Endothelial cell of umbilical vein (primary cell): ENCODE measurements around the gene CELSR1. TPM values are rescaled to one million over a fixed set of nuclear protein-coding genes. Genes with fewer than 3 reads are reported as not detected.

Experiments used
- BruUV-seq: library from RNA; stranded (reverse); fragments of 400-500 nt; replicated peaks from 2 replicates; lab custom pipeline; 2021; lab: Mats Ljungman, UMichigan
- CTCF ChIA-PET: fragments of 300-600, 350-600 bp; sonication (Branson Sonifier 250); formaldehyde crosslinking; loops from one replicate; lab custom pipeline; 2021; ENCODE audit warnings: antibody characterized with exemption, inconsistent platforms; lab: Charles Lee
- POLR2A ChIA-PET: fragments of 300-600, 350-600 bp; sonication (Branson Sonifier 250); formaldehyde crosslinking; loops from one replicate; lab custom pipeline; 2021; ENCODE audit warnings: antibody characterized with exemption, inconsistent platforms; lab: Charles Lee
- DNase-seq: peaks from one replicate; pipeline ENCODE4 v3.0.0-alpha.2; 2011; ENCODE audit warnings: low read depth, low spot score
- FAIRE-seq: peaks from 2 replicates; lab custom pipeline; 2011; peaks lifted over from hg19 to GRCh38; lab: Jason Lieb, UNC
- H2AFZ ChIP-seq: 2 replicates; pipeline ENCODE4 v1.6.0; 2012; ENCODE audit warnings: low read depth, low read length, control low read depth, inconsistent platforms
- H3K27ac ChIP-seq: 2 replicates; pipeline ENCODE4 v1.5.1; 2011; ENCODE audit warnings: low read depth, mild to moderate bottlenecking, control low read depth, low read length, moderate library complexity; ENCODE audit not compliant: insufficient read depth
- H3K27me3 ChIP-seq, 2 experiments: 2 replicates each; pipeline versions ENCODE4 v1.6.0 to v1.6.1; 2011; ENCODE audit warnings: low read length in 2 of 2, mixed read lengths in 1 of 2; ENCODE audit not compliant: control insufficient read depth in 2 of 2, insufficient read depth in 2 of 2
- H3K36me3 ChIP-seq, 2 experiments: 2 replicates in 1 of 2; 3 replicates in 1 of 2; pipeline ENCODE4 v1.5.1; 2011; ENCODE audit warnings: low read length in 2 of 2, mild to moderate bottlenecking in 1 of 2, moderate library complexity in 1 of 2; ENCODE audit not compliant: control insufficient read depth in 2 of 2, insufficient read depth in 2 of 2; ENCODE audit errors: extremely low read depth in 1 of 2
- H3K4me1 ChIP-seq: 3 replicates; pipeline ENCODE4 v1.5.1; 2011; ENCODE audit warnings: mild to moderate bottlenecking, low read length; ENCODE audit not compliant: control insufficient read depth, insufficient read depth; ENCODE audit errors: extremely low read depth
- H3K4me2 ChIP-seq: 2 replicates; pipeline ENCODE4 v1.6.1; 2011; ENCODE audit warnings: low read length, control low read depth, mixed read lengths; ENCODE audit not compliant: insufficient read depth
- H3K4me3 ChIP-seq, 3 experiments: fragments of 200-600 bp in 1 of 3; sonication (generic), shearing (Covaris generic) in 1 of 3; replicated peaks in 1 of 3; 2 replicates each; pipeline ENCODE4 v1.5.1; 2011 to 2016; ENCODE audit warnings: control low read depth in 3 of 3, low read length in 3 of 3, mild to moderate bottlenecking in 2 of 3, inconsistent platforms in 1 of 3, low read depth in 1 of 3, moderate library complexity in 1 of 3; ENCODE audit not compliant: insufficient read depth in 1 of 3
- H3K79me2 ChIP-seq: 2 replicates; pipeline ENCODE4 v1.6.0; 2012; ENCODE audit warnings: low read length, inconsistent platforms; ENCODE audit not compliant: control insufficient read depth, insufficient read depth
- H3K9ac ChIP-seq: replicated peaks from 2 replicates; pipeline ENCODE3; 2011; ENCODE audit warnings: low read length, control low read depth; ENCODE audit not compliant: insufficient read depth; ENCODE audit errors: extremely low read depth
- H3K9me1 ChIP-seq: replicated peaks from 3 replicates; pipeline ENCODE4 v1.6.0; 2011; ENCODE audit warnings: mild to moderate bottlenecking, low read length; ENCODE audit not compliant: control insufficient read depth, insufficient read depth; ENCODE audit errors: extremely low read depth
- H3K9me3 ChIP-seq: replicated peaks from 2 replicates; pipeline ENCODE4 v1.5.1; 2012; ENCODE audit warnings: low read length, inconsistent platforms; ENCODE audit not compliant: control insufficient read depth, insufficient read depth
- H4K20me1 ChIP-seq: replicated peaks from 2 replicates; pipeline ENCODE3; 2011; ENCODE audit warnings: mild to moderate bottlenecking, low read length; ENCODE audit not compliant: control insufficient read depth, insufficient read depth; ENCODE audit errors: extremely low read depth
- CTCF ChIP-seq, 2 donors: IDR thresholded peaks; 1 replicate in 1 of 2; 2 replicates in 1 of 2; pipeline ENCODE4 v1.5.1; 2011; ENCODE audit warnings: low read length in 2 of 2, mild to moderate bottlenecking in 2 of 2, moderate library complexity in 2 of 2, control low read depth in 1 of 2, inconsistent platforms in 1 of 2, low read depth in 1 of 2; ENCODE audit not compliant: insufficient read depth in 1 of 2; ENCODE audit errors: extremely low read depth in 1 of 2
- EZH2 ChIP-seq: IDR thresholded peaks from 2 replicates; pipeline ENCODE4 v1.6.1; 2012; ENCODE audit warnings: borderline replicate concordance, low read depth, mild to moderate bottlenecking, moderate library complexity, low read length, inconsistent platforms; ENCODE audit not compliant: severe bottlenecking
- FOS ChIP-seq: IDR thresholded peaks from 2 replicates; pipeline ENCODE4 v1.6.1; 2011; ENCODE audit warnings: mild to moderate bottlenecking, low read length, moderate library complexity, borderline replicate concordance; ENCODE audit not compliant: insufficient read depth
- JUN ChIP-seq: IDR thresholded peaks from 2 replicates; pipeline ENCODE4 v1.6.1; 2011; ENCODE audit warnings: borderline replicate concordance, low read depth; ENCODE audit not compliant: insufficient read length, insufficient read depth
- MAX ChIP-seq: IDR thresholded peaks from 2 replicates; pipeline ENCODE4 v1.6.1; 2011; ENCODE audit not compliant: insufficient read depth, insufficient read length
- MYC ChIP-seq: IDR thresholded peaks from one replicate; pipeline ENCODE4 v1.6.1; 2011; ENCODE audit warnings: mild to moderate bottlenecking, low read depth, low read length
- POLR2A ChIP-seq: IDR thresholded peaks from 2 replicates; pipeline ENCODE4 v1.6.1; 2012; ENCODE audit warnings: low read depth, mild to moderate bottlenecking, control low read depth, low read length
- POLR2AphosphoS5 ChIP-seq: IDR thresholded peaks from 2 replicates; pipeline ENCODE4 v1.6.1; 2012; ENCODE audit warnings: low read depth, mild to moderate bottlenecking, control low read depth, low read length, moderate library complexity; ENCODE audit not compliant: insufficient read depth
- dilution Hi-C: fragments of 300-500 bp; cut with MboI; formaldehyde crosslinking; loops from one replicate; pipeline ENCODE4 v1.15.0; 2019; ENCODE audit warnings: low sequenced_read_pairs; ENCODE audit not compliant: extremely low pct_ligation_motif_present
- intact Hi-C: fragments of 100-400 bp; cut with micrococcal nuclease; formaldehyde crosslinking; loops from one replicate; pipeline ENCODE4 v1.10.0; 2022
- polyA plus RNA-seq, 4 experiments: library from polyadenylated mRNA; depleted of rRNA in 3 of 4; stranded (reverse) in 3 of 4; unstranded in 1 of 4; fragments of >200 nt; gene quantifications; 2 replicates each; pipeline versions ENCODE4 v1.2.1 to v1.2.3, GENCODE V29; 2011 to 2012; ENCODE audit warnings: missing spikeins in 1 of 4
- total RNA-seq: library from RNA; stranded (reverse); gene quantifications from 2 replicates; pipeline ENCODE4 v1.2.3, GENCODE V29; 2021

The CELSR1 gene
- total and polyA plus RNA-seq, 2 donors (not counting 3 experiments of a cell fraction or from before 2014, with no cell fraction given), result 3.7 to 5.4 TPM

- FAIRE-seq, result no peak
- intact Hi-C loops, result no loop called here
Observed at GRCh38 chr22:46391486-46392136, 145.8 kb downstream of the CELSR1 start.

GRCh38 chr22:46390652-46391301, 146.6 kb downstream of the CELSR1 start:
- H3K27ac ChIP-seq, result no peak overlapping the region
- no peaks in the 10 kb centered on the region for H4K20me1 ChIP-seq
- intact Hi-C loops, result no loop called here
- ChIA-PET POLR2A (no interaction called here), CTCF (interaction anchor here (1.7 kb wide), 1 partner anchor 23 kb away, joined by 7 read pairs; no protein-coding TSS in a partner anchor)
- no peaks in the 10 kb centered on the region for H3K27me3 ChIP-seq
- no peaks in the 10 kb centered on the region for H3K9me1 ChIP-seq
- dilution Hi-C loops, result no loop called here
- BruUV-seq, result no TSS peak
- no peak overlapping the region for H3K4me3 ChIP-seq
- no peaks in the 10 kb centered on the region for H3K79me2 ChIP-seq
- H3K36me3 ChIP-seq, result no peaks in the 10 kb centered on the region
- no peaks in the 10 kb centered on the region for H3K4me1 ChIP-seq
- TF ChIP-seq MAX (no peak), JUN (no peak), POLR2AphosphoS5 (no peak), FOS (no peak), EZH2 (no peak), MYC (no peak), POLR2A (no peak), CTCF (IDR thresholded peaks at IDR 0.05; ENCODE audit: extremely low read depth in 1 of 2, insufficient read depth in 1 of 2, low read depth in 1 of 2, low read length in 2 of 2) (no peak)
- FAIRE-seq, result no peak
- no peaks in the 10 kb centered on the region for H3K9me3 ChIP-seq
- no peak overlapping the region for H3K9ac ChIP-seq
- peak; percentile 17 for DNase-seq
- H3K4me2 ChIP-seq, result no peak overlapping the region
- H2AFZ ChIP-seq, result no peak overlapping the region

More at GRCh38 chr22:46391486-46392136, 145.8 kb downstream of the CELSR1 start:
- ChIA-PET POLR2A (no interaction called here), CTCF (interaction anchor here (1.7 kb wide), 1 partner anchor 24 kb away, joined by 12 read pairs; no protein-coding TSS in a partner anchor)
- dilution Hi-C loops, result no loop called here
- Histone ChIP-seq H3K4me2 (no peak overlapping the region), H3K27me3 (no peaks in the 10 kb centered on the region), H3K4me3 (no peak overlapping the region), H3K9ac (no peak overlapping the region), H3K79me2 (no peaks in the 10 kb centered on the region), H2AFZ (no peak overlapping the region), H4K20me1 (no peaks in the 10 kb centered on the region), H3K4me1 (no peaks in the 10 kb centered on the region), H3K9me1 (no peaks in the 10 kb centered on the region), H3K36me3 (no peaks in the 10 kb centered on the region), H3K27ac (no peak overlapping the region), H3K9me3 (no peaks in the 10 kb centered on the region)
- no TSS peak for BruUV-seq
- DNase-seq, result no peak
- no peak for TF ChIP-seq POLR2A
